ENCODE measurements around the gene LRRC74A.

Gene LRRC74A

DNA sequence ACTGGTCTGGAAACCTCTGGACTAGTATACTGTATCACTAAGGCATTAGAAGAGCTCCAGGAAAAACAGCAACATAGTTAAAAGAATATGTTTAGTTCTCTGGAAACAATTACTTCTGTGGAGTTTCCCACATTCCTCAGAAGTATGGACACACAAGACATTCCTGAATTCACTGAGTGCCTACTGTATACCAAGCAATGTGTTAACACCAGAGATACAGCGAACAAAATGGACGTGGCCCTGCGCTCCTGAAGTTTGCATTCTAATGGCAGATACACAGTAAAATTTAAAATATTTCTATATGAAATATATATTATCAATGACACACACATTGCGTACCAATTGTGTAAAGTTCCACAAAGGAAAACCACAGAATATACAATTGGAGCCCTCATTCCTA lies 14.6 kb upstream of the LRRC74A start:
- TF ChIP-seq, protein P1, sequence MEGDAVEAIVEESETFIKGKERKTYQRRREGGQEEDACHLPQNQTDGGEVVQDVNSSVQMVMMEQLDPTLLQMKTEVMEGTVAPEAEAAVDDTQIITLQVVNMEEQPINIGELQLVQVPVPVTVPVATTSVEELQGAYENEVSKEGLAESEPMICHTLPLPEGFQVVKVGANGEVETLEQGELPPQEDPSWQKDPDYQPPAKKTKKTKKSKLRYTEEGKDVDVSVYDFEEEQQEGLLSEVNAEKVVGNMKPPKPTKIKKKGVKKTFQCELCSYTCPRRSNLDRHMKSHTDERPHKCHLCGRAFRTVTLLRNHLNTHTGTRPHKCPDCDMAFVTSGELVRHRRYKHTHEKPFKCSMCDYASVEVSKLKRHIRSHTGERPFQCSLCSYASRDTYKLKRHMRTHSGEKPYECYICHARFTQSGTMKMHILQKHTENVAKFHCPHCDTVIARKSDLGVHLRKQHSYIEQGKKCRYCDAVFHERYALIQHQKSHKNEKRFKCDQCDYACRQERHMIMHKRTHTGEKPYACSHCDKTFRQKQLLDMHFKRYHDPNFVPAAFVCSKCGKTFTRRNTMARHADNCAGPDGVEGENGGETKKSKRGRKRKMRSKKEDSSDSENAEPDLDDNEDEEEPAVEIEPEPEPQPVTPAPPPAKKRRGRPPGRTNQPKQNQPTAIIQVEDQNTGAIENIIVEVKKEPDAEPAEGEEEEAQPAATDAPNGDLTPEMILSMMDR (IDR thresholded peaks at IDR 0.05; ENCODE audit: low read depth, low read length) = no peak
- no peak for DNase-seq

DNA sequence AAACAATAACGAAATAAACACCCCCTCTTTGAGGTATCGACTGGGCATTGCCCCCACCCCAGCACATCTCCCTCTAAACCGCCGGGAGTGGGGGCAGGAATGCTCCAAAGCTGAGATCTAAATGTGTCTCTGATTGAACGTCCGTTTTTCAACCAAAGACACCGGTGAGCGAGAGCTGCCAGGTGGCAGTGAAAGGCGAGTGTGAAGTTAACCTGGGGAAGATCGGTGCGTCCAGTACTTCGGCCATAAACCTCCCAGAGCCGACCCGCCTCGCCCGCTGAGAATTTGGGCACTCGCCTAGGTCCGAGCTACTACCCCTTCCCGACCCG lies 14.2 kb upstream of the LRRC74A start:
- no peak for DNase-seq
- Histone ChIP-seq H3K4me1 (peaks cover 8% of the 10 kb centered on the region), H3K36me3 (peaks cover 10% of the 10 kb centered on the region), H3K4me3 (ENCODE audit: low read depth, low read length) (peak overlapping the region; percentile 88), H3K9me3 (no peaks in the 10 kb centered on the region), H3K27me3 (no peaks in the 10 kb centered on the region)
- TF ChIP-seq, protein P1 (IDR thresholded peaks at IDR 0.05; ENCODE audit: low read depth, low read length) = no peak

More for the DNA sequence above, 14.6 kb upstream of the LRRC74A start:
- peak overlapping the region; percentile 88 for H3K4me3 ChIP-seq (ENCODE audit: low read depth, low read length)
- no peaks in the 10 kb centered on the region for H3K9me3 ChIP-seq
- H3K36me3 ChIP-seq = peaks cover 10% of the 10 kb centered on the region
- H3K27me3 ChIP-seq = no peaks in the 10 kb centered on the region
- H3K4me1 ChIP-seq = peaks cover 8% of the 10 kb centered on the region

DNA sequence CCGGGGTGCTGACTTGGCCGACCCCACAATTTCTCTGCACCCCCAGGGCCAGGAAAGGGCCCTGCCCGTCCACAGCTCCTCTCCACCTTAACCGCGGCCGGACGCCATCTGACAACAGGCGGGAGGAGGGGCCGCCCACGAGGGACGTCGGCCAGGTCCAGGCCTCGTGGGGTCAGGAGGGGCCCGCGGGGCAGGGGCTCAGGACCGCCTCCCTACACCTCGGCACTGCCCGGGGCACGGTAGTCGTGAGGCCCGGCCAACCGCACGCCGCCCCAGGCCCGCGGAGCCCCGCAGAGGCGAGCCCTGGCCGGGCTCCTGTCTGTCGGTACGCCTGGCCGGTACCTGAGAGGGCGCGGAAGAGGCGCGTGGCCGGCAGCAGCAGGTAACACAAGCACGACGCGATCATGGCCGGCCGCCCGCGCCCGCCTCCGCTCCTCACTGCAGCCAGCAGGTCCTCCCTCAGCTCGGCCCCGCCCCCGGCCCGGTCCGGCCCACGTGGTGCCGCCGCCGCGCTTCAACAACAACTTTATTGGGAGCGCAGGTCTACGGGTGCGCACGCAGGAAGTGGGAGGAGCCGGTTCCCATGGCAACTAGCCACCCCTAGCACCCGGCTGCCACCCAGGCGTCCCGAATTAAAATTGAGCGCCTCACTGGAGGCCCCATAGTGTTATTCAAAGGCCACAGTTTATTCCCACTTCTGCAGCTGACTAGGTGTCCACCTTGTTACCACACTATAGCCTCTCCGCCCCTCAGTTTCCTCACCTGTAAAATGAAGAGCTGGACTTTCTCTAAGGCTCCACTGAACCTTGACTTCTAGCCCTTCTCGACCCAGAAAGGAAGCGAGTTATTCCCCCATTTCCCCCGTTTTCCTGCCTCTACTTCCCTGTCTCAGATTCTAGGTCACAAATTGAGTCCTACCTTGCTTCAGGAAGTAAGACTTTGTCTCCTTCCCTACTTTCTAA lies 13.5 kb upstream of the LRRC74A start, which contains the start of gene ANGEL1:
TSS of gene ANGEL1 (minus strand) at position 461 of the 962 bp plus-strand sequence. CDS start at position 406, 55 bp downstream.
- H3K4me1 ChIP-seq = peaks cover 8% of the 10 kb centered on the region
- H3K4me3 ChIP-seq (ENCODE audit: low read depth, low read length) = peak within 1 kb of the TSS; percentile 88
- H3K27me3 ChIP-seq = no peaks in the 10 kb centered on the region
- TF ChIP-seq, protein P1 (IDR thresholded peaks at IDR 0.05; ENCODE audit: low read depth, low read length) = no peak
- DNase-seq = peak; percentile 97
- H3K36me3 ChIP-seq = peaks cover 5% of the 10 kb centered on the region
- H3K9me3 ChIP-seq = no peaks in the 10 kb centered on the region

DNA sequence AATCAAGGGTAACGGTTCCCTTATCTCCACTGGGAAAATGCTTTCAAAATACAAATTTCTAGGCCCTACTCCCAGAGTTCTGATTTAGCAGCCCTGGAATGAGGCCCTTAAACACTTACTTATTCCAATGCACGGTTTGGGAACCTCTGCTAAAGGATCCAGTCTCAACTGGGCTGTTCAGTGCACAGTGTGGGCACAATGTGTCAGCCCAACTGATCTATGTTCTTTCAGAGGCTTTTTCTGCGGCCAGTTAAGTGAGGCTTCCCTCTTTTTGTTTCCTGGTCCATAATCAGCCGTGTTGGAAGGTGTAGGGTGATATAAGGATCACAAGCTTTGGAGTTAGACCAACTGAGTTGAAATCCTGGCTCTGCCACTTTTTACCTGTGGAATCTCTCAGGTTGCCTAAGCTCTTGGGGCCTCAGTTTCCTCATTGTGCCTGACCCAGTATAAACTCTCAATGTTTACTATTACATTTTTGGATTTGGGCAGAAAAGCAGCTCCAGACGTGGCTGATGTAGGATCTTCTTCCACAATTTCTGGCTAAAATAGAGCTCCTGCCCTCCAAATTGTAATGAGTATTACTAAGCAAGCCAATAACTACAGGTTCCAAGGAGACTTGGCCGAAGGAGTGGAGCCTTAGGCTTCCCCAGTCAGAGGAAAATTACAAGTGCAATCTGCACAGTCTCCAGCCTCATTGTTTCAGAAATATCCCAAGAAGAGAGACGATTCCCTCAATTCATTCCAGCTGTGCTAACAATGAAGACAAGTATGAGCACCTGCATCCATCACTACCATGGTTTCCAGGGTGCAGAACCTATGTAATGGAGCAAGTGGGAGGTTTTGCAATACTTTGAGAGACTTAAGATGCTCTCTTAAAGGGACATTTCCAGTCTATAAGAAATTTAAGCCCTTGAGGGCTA lies 11.2 kb upstream of the LRRC74A start:
- DNase-seq = no peak
- H3K27me3 ChIP-seq = peaks cover 3% of the 10 kb centered on the region; the same call in 1 of the 2 replicates
- TF ChIP-seq, protein P1 (IDR thresholded peaks at IDR 0.05; ENCODE audit: low read depth, low read length) = no peak
- H3K4me3 ChIP-seq (ENCODE audit: low read depth, low read length) = no peak overlapping the region
- H3K36me3 ChIP-seq = no peaks in the 10 kb centered on the region
- peaks cover 8% of the 10 kb centered on the region for H3K4me1 ChIP-seq
- H3K9me3 ChIP-seq = no peaks in the 10 kb centered on the region

DNA sequence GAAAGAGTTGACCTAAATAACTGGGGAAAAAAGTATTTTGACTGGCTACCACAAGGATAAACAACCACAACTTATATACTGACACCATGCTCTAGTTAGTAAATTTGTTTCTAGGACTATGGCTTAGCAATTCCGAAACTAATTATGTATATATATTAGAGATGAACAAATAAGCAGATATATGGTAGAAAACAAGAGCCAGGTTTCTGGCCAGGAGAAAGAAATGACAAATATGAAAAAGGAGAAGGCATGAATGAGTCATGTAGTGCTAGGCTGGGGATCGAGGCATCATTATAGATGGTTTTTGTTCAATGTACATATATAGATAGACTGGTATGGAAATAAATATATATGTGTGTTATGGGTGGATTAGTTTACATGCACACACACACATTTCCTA lies 5.5 kb upstream of the LRRC74A start:
- Histone ChIP-seq H3K4me1 (no peaks in the 10 kb centered on the region), H3K27me3 (peaks cover 10% of the 10 kb centered on the region; the same call in 1 of the 2 replicates), H3K4me3 (ENCODE audit: low read depth, low read length) (no peak overlapping the region), H3K36me3 (no peaks in the 10 kb centered on the region), H3K9me3 (no peaks in the 10 kb centered on the region)
- TF ChIP-seq, protein P1 (IDR thresholded peaks at IDR 0.05; ENCODE audit: low read depth, low read length) = no peak
- no peak for DNase-seq

All from BE2C (cell line).